Panc1 (cell line): Measurements from ENCODE around the gene EMILIN3. TPM values are rescaled to one million over a fixed set of nuclear protein-coding genes. Genes with fewer than 3 reads are reported as not detected.

Source experiments
- ATAC-seq: fragments of 200-7000 bp; cut with Tn5 transposase; 2 replicates; pipeline ENCODE4 v1.9.1; 2020; ENCODE audit warnings: mild to moderate bottlenecking, moderate library complexity
- BruUV-seq: library from RNA; stranded (reverse); fragments of 400-500 nt; replicated peaks from 2 replicates; lab custom pipeline; 2021; lab: Mats Ljungman, UMichigan
- CTCF ChIA-PET: fragments of 300-600 bp; sonication (Branson Sonifier 250); formaldehyde crosslinking; loops from one replicate; lab custom pipeline; 2022; ENCODE audit warnings: antibody characterized with exemption; lab: Charles Lee
- POLR2A ChIA-PET: fragments of 300-600 bp; sonication (Branson Sonifier 250); formaldehyde crosslinking; loops from one replicate; lab custom pipeline; 2022; ENCODE audit warnings: antibody characterized with exemption; lab: Charles Lee
- DNase-seq: peaks from one replicate; pipeline ENCODE4 v3.0.0-alpha.2; 2010; ENCODE audit warnings: low read depth, low spot score
- H3K27ac ChIP-seq: 2 replicates; pipeline ENCODE4 v1.5.1; 2011; ENCODE audit warnings: mild to moderate bottlenecking, low read length, inconsistent platforms
- H3K27me3 ChIP-seq: fragments of 200-500 bp; sonication (Bioruptor generic); 2 replicates; pipeline ENCODE4 v1.6.0; 2014; ENCODE audit warnings: low read length, inconsistent platforms; ENCODE audit not compliant: control insufficient read depth, insufficient read depth
- H3K36me3 ChIP-seq: fragments of 200-500 bp; sonication (Bioruptor generic); 2 replicates; pipeline ENCODE4 v1.5.1; 2014; ENCODE audit warnings: inconsistent platforms, mild to moderate bottlenecking, low read length, moderate library complexity; ENCODE audit not compliant: control insufficient read depth, insufficient read depth
- H3K4me1 ChIP-seq: 2 replicates; pipeline ENCODE4 v1.5.1; 2011; ENCODE audit warnings: inconsistent platforms, mild to moderate bottlenecking, low read length, moderate library complexity; ENCODE audit not compliant: control insufficient read depth, insufficient read depth
- H3K4me3 ChIP-seq, 2 experiments: 2 replicates each; pipeline ENCODE4 v1.5.1; 2011 to 2012; ENCODE audit warnings: low read depth in 2 of 2, low read length in 2 of 2, mild to moderate bottlenecking in 2 of 2, inconsistent platforms in 1 of 2, moderate library complexity in 1 of 2
- H3K9me3 ChIP-seq: fragments of 200-500 bp; sonication (Bioruptor generic); 2 replicates; pipeline ENCODE4 v1.5.1; 2014; ENCODE audit warnings: low read depth, mild to moderate bottlenecking, inconsistent platforms, low read length, moderate library complexity; ENCODE audit not compliant: control insufficient read depth, insufficient read depth
- CTCF ChIP-seq: fragments of 450-650 bp; IDR thresholded peaks from 2 replicates; pipeline ENCODE4 v1.5.1; 2017; ENCODE audit warnings: mild to moderate bottlenecking
- POLR2AphosphoS5 ChIP-seq: IDR thresholded peaks from 2 replicates; pipeline ENCODE4 v1.6.1; 2012; ENCODE audit warnings: mild to moderate bottlenecking, low read depth, low read length, moderate library complexity
- REST ChIP-seq, 2 experiments: IDR thresholded peaks; 2 replicates each; pipeline ENCODE4 v1.6.1; 2011 to 2012; ENCODE audit warnings: low read depth in 2 of 2, control low read depth in 1 of 2, low read length in 1 of 2, mild to moderate bottlenecking in 1 of 2, moderate library complexity in 1 of 2; ENCODE audit not compliant: insufficient read depth in 1 of 2
- SIN3A ChIP-seq: IDR thresholded peaks from 2 replicates; pipeline ENCODE4 v1.6.1; 2012; ENCODE audit warnings: low read depth, mild to moderate bottlenecking, low read length, moderate library complexity, borderline replicate concordance; ENCODE audit not compliant: insufficient read depth
- TCF7L2 ChIP-seq: IDR thresholded peaks from 2 replicates; pipeline ENCODE4 v1.6.1; 2011; ENCODE audit warnings: mild to moderate bottlenecking, low read depth, low read length, inconsistent platforms
- in situ Hi-C: cut with HindIII; loops from 2 replicates; pipeline ENCODE4 v1.10.0; 2016; ENCODE audit warnings: low sequenced_read_pairs, low pct_unique_long_range_greater_than_20kb
- intact Hi-C: fragments of 100-400 bp; cut with micrococcal nuclease; formaldehyde crosslinking; loops from one replicate; pipeline ENCODE4 v1.10.0; 2022; ENCODE audit not compliant: unreplicated experiment
- total RNA-seq: library from RNA; stranded (reverse); gene quantifications from one replicate; pipeline ENCODE4 v1.2.1, GENCODE V29; 2021; ENCODE audit not compliant: unreplicated experiment

EMILIN3 gene
- total RNA-seq, 1 experiment from 2014 or later: 0.54 TPM

- Histone ChIP-seq H3K27ac (no peak overlapping the region), H3K4me3 (no peak overlapping the region), H3K27me3 (no peaks in the 10 kb centered on the region), H3K9me3 (no peaks in the 10 kb centered on the region), H3K36me3 (no peaks in the 10 kb centered on the region), H3K4me1 (no peaks in the 10 kb centered on the region)
- CTCF ChIA-PET: no interaction called here
- in situ Hi-C loops (no loop called here), intact Hi-C loops (no loop called here)
- no TSS peak for BruUV-seq
- DNase-seq: no peak
- no peak; the same call in 1 of the 2 replicates for ATAC-seq
- no peak for TF ChIP-seq CTCF
- no peak for TF ChIP-seq SIN3A
- TF ChIP-seq POLR2AphosphoS5: no peak
- TF ChIP-seq REST (IDR thresholded peaks at IDR 0.05; ENCODE audit: insufficient read depth in 1 of 2, low read depth in 2 of 2, low read length in 1 of 2): no peak
- no peak for TF ChIP-seq TCF7L2
- POLR2A ChIA-PET: no interaction called here
These were observed 16.1 kb downstream of the EMILIN3 start for GRCh38 chr20:41350408-41350962.

- ATAC-seq: no peak
- TF ChIP-seq REST (IDR thresholded peaks at IDR 0.05; ENCODE audit: insufficient read depth in 1 of 2, low read depth in 2 of 2, low read length in 1 of 2) (no peak), CTCF (no peak)
- no peaks in the 10 kb centered on the region for H3K4me1 ChIP-seq
- no peak overlapping the region for H3K27ac ChIP-seq
- no peak for DNase-seq
- BruUV-seq: no TSS peak
- no peaks in the 10 kb centered on the region for H3K36me3 ChIP-seq
- no peaks in the 10 kb centered on the region for H3K27me3 ChIP-seq
- in situ Hi-C loops (no loop called here), intact Hi-C loops (no loop called here)
- POLR2A ChIA-PET: no interaction called here
- no peak overlapping the region for H3K4me3 ChIP-seq
- H3K9me3 ChIP-seq: no peaks in the 10 kb centered on the region
- CTCF ChIA-PET: no interaction called here
These were observed 16.7 kb downstream of the EMILIN3 start for GRCh38 chr20:41349943-41350342.
